ENCODE results near the gene SIAH1.
"Not testable (repeated sequence)": the region's sequence is repeated elsewhere in the genome, so short reads cannot be mapped to it uniquely, and the experiment has no call there.

The SIAH1 gene

GRCh38 chr16:48393485-48394354 lies 8.5 kb upstream of the SIAH1 start:
- no peak for DNase-seq

DNA sequence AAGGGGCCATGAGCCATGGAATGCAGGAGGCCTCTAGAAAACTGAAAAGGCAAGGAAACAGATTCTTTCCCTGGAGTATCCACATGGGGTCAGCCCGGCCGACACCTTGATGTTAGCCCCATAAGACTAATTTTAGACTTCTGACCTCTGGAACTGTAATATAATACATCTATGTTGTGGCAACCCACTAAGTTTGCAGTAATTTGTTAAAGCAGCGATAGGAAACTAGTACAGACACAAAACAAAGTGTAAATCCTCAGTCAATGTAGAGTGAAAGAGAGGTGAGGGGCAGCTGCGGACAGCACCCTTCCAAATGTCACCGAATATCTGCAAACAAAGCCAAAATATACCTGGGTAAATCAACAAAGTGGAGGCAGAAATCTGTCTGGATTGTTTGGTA lies 7.2 kb upstream of the SIAH1 start:
- no peak for DNase-seq

GRCh38 chr16:48386559-48387312 lies 1.5 kb upstream of the SIAH1 start:
- DNase-seq, result no peak

GRCh38 chr16:48384520-48385252 lies 527 bp downstream of the SIAH1 start:
- no peak for DNase-seq

- no peak for DNase-seq
These were observed 1.2 kb downstream of the SIAH1 start for GRCh38 chr16:48383877-48384519.

DNA sequence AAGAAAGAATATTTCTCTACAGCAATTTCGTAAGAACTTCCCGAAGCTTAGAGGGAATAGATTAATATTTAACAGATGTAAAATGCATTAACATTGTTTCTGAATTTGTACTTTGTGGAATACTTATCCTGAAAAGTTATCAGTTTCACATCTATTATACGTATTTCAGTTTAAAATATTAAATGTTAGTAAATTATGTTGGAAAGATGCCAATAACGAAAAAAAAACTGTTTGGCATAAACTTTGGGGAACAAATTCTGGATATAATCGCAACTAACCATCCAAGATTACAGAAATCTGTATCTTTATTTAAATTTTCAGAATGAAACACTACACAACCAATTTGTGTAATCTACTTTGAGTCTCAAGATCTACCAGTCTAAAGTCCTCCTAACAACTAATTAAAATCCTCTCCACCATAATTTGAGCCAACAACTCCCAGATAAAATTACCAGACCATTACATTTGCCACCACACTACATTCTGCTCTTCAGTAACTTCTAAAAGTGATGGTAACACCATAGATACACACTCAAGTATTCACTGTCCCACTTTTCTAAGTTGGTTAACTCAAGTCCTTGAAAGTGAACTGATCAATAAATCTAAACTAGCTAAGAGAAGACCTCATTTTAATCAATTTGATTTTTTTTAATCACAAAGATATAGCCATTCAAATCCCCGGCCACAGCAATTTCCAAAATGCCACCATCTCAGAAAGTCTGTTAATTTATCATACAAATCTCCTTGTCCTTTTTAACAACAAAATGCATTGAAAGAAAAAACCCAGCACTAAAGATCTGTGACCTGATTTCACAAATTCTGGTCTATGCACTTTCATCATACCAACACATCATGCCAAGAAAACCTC lies 2.0 kb downstream of the SIAH1 start:
- DNase-seq, result no peak

DNA sequence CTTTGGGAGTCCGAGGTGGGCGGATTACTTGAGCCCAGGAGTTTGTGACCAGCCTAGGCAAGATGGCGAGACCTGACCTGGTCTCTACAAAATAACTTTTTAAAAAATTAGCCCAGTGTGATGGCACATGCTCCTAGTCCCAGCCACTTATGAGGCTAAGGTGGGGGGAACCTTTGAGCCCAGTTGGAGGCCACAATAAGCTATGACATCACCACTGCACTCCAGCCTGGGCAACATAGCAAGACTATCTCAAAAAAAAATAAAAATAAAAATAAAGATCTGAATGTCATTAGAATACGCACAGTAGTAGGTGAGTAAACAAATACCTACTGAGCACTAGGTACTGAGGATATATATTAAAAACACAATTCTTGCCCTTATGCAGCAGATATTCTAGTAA lies 3.1 kb downstream of the SIAH1 start:
- no peak for DNase-seq

DNA sequence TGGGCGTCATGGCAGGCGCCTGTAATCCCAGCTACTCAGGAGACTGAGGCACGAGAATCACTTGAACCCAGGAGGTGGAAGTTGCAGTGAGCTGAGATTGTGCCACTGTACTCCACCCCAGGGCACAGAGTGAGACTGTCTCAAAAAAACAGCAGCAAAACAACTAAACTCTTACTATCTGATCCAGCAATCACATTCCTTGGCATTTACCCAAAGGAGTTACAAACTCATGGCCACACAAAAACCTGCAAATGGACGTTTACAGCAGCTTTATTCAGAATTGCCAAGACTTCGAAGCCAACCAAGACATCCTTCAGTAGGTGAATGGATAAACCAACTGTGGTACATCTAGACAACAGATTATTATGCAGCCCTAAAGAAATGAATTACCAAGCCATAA lies 4.0 kb downstream of the SIAH1 start:
- DNase-seq, result no peak

- DNase-seq, result no peak
These were observed 6.4 kb downstream of the SIAH1 start for GRCh38 chr16:48378836-48379235.

GRCh38 chr16:48378276-48378675 lies 6.9 kb downstream of the SIAH1 start:
- DNase-seq, result no peak

DNA sequence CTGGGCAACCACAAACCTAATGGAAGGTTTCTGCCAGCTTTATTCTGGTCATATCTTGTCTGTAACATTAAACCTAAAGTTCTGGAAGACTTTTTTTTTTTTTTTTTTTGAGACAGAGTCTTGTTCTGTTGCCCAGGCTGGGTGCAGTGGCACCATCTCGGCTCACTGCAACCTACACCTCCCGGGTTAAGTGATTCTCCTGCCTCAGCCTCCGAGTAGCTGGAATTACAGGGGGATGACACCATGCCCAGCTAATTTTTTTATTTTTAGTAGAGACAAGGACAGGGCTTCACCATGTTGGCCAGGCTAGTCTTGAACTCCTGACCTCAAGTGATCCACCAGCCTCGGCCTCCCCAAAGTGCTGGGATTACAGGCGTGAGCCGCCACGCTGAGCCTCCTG lies 7.9 kb downstream of the SIAH1 start:
- not testable (repeated sequence) for DNase-seq

DNA sequence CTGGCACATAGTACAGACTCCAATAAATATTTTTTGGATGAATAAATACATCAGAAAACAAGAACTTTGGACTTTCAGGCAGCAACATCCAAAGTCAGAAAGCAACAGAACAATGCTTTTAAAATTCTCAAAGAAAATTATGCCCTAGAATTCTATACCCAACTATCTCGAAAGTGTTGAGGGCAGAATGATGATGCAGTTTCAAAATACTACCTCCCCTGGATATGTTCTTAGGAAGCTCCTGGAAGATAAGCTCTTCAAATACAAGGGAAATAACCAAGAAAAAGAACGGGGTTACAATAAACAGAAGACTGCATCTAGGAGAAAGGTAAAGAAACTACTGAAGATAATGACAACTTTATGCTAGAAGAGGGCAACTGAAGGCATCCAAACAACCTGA lies 11.0 kb downstream of the SIAH1 start:
- DNase-seq, result no peak

GRCh38 chr16:48373258-48374029 lies 11.8 kb downstream of the SIAH1 start:
- DNase-seq, result no peak

GRCh38 chr16:48372744-48373143 lies 12.5 kb downstream of the SIAH1 start:
- DNase-seq, result no peak

- DNase-seq, result no peak
These were observed 13.8 kb downstream of the SIAH1 start for GRCh38 chr16:48371393-48371780.

DNA sequence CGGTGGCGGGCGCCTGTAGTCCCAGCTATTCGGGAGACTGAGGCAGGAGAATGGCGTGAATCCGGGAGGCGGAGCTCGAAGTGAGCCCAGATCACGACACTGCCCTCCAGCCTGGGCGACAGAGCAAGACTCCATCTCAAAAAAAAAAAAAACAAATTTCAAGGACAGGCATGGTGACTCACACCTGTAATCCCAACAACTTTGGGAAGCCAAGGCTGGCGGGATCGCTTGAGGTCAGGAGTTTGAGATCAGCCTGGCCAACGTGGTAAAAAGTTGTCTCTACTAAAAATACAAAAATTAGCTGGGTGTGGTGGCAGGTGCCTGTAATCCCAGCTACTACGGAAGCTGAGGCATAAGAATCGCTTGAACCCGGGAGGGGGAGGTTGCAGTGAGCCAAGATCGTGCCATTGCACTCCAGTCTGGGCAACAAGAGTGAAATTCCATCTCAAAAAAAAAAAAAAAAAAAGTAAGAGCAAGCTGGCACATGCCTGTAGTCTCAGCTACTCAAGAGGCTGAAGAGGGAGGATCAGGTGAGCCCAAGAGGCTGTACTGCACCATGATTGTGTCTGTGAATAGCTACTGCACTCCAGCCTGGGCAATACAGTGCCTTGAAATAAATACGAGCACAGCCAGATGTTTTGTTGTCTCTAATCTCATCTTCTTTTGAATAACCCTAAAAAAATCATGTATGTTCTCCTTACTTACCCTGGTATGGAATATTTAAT lies 14.4 kb downstream of the SIAH1 start:
- DNase-seq, result not testable (repeated sequence)

DNA sequence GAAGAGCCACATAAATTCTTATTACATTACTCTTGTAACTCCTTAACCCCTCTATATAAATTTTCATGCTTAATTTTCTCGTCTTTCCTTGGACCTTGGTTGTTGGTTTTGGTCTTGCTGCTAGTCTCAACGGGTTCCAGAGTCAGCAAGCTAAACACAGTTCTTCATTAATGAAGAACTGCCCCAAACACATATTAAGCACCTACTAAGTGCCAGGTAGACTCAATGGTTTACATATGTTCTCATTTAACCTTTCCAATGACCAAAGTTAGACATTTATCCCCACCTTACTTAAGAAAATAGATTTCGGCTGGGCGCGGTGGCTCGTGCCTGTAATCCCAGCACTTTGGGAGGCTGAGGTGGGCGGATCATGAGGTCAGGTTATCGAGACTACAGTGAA lies 15.0 kb downstream of the SIAH1 start:
- DNase-seq, result no peak

DNA sequence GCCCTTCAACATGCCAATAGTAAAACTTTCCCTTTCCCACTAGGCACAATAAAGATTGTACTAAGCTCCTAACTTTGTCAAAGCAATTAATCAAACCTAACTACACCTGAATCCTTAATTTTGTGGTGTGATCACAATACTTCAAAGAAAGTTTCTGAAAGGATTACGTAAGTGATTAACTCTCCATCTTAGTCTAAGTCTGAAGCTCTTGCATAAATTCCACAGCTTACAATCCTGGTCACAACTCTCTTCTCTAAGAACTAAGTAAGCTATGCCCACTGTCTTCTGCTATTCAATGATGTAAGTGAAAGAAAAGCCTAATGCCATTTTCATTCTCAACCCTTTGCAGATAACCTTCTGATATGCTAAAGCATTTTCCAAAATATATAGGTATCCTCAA lies 15.4 kb downstream of the SIAH1 start:
- no peak for DNase-seq

DNA sequence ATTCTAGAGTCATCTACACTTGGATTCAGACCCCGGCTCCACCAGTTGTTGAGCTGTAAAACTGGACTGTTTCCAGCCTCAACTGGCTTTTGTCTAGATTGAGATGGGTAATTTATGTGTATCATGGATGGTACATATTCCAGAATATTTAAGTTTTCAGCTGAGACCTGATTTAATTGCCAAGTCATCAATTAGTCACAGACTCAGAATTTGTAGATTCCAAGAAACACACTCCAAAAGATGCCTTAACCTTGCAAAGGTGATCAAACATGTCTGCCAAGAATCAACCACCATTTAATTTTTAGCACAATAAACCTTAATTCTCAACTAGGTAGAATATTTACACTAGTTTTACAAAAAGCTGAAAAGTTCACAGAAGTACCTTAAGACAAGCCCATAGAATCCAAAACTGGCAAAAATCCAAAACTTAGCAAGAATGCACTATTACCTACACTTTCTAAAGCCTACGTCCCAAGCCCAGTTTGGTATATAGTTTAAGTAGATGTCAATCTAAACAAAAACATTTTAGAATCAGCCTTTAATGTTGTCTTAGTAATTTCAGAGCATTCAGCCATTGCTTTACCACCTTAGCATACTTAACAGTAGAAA lies 17.7 kb downstream of the SIAH1 start:
- DNase-seq, result no peak

Data from T1000 (cell line).